Fibroblast of the aortic adventitia (primary cell): ENCODE results near the gene GRIP2. TPM values are rescaled to one million over a fixed set of nuclear protein-coding genes. Genes with fewer than 3 reads are reported as not detected.
A peak's percentile ranks its signal among the peaks of the same experiment; 100 is the strongest.

Experiments used
- DNase-seq: peaks from one replicate; pipeline ENCODE4 v3.0.0-alpha.2; 2010; ENCODE audit warnings: low read depth
- H3K4me3 ChIP-seq: 2 replicates; pipeline ENCODE4 v1.5.1; 2011; ENCODE audit warnings: low read depth, mild to moderate bottlenecking, control low read depth, low read length, moderate library complexity
- CTCF ChIP-seq: IDR thresholded peaks from 2 replicates; pipeline ENCODE4 v1.5.1; 2011; ENCODE audit warnings: mild to moderate bottlenecking, low read length, control low read depth, inconsistent platforms; ENCODE audit not compliant: insufficient read depth
- total RNA-seq: library from RNA; depleted of rRNA; stranded (reverse); fragments of >200 nt; gene quantifications from 2 replicates; pipeline ENCODE4 v1.2.3, GENCODE V29; 2012; ENCODE audit warnings: low replicate concordance

The GRIP2 gene
- total RNA-seq, 1 donor: 0.90 TPM

- no peak overlapping the region for H3K4me3 ChIP-seq
- no peak for DNase-seq
- no peak for TF ChIP-seq CTCF
Observed at GRCh38 chr3:14492948-14493881, 46.9 kb downstream of the GRIP2 start.

- no peak overlapping the region for H3K4me3 ChIP-seq
- no peak for DNase-seq
- TF ChIP-seq CTCF: no peak
Observed at GRCh38 chr3:14491396-14492190, 48.5 kb downstream of the GRIP2 start.

- TF ChIP-seq CTCF: no peak
- no peak for DNase-seq
- no peak overlapping the region for H3K4me3 ChIP-seq
Observed at GRCh38 chr3:14490831-14491230, 49.3 kb downstream of the GRIP2 start.

GRCh38 chr3:14490255-14490654 is 49.9 kb downstream of the GRIP2 start:
- TF ChIP-seq CTCF: no peak
- no peak for DNase-seq

GRCh38 chr3:14489641-14490040 is 50.5 kb downstream of the GRIP2 start:
- TF ChIP-seq CTCF: no peak
- no peak for DNase-seq
- no peak overlapping the region for H3K4me3 ChIP-seq

More at GRCh38 chr3:14490255-14490654, 49.9 kb downstream of the GRIP2 start:
- no peak overlapping the region for H3K4me3 ChIP-seq

- no peak for TF ChIP-seq CTCF
- no peak overlapping the region for H3K4me3 ChIP-seq
- DNase-seq: peak; percentile 49
Observed at GRCh38 chr3:14488286-14489041, 51.7 kb downstream of the GRIP2 start.
